ENCODE results near the gene NGB. TPM values are rescaled to one million over a fixed set of nuclear protein-coding genes. Genes with fewer than 3 reads are reported as not detected.

NGB gene
- total RNA-seq, 2 donors from 2014 or later, result not detected

DNA sequence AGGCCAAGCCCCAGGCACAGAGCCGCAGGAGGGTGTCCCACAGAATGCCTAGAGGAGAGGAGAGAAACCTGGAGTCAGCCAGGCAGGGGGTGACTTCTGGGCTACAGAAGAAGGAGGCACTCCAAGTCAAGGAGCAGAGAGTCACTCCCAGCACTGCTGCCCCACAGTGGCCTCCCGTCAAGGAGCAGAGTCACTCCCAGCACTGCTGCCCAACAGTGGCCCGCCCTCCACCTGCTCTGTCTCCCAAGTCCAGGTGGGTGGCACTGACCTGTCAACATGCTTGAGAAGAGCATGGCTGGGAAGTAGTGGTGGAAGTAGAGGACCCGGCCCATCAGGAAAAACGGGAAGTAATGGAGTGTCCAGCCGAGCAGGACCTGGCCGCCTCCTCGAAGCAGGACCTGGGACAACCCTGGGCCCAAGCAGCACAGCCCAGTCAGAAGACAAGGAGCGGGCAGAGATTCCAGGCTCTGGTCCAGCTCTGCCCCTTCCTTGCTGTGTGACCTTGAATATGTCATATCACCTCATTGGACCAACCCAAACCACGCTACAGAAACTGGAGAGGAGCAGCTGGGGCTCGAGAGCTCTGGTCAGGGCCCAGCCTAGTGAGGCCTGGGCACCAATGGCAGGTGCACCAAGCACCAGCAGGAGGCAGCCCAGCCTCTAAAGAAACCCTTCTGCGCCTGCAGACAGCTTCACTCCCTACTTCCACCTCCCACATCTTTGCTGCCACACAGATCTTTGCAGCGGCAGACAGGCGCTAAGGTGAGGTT is 7.6 kb upstream of the NGB start:
- peaks cover 13% of the 10 kb centered on the region for H3K36me3 Mint-ChIP-seq (ENCODE audit: low read depth)
- H3K4me3 Mint-ChIP-seq, result no peak overlapping the region
- no peaks in the 10 kb centered on the region for H3K27me3 Mint-ChIP-seq
- H3K4me1 Mint-ChIP-seq, result no peaks in the 10 kb centered on the region
- no peaks in the 10 kb centered on the region for H3K9me3 Mint-ChIP-seq
- H3K27ac Mint-ChIP-seq, result no peak overlapping the region
- ATAC-seq (replicated peaks), result no peak

- Mint-ChIP-seq H3K27ac (no peak overlapping the region), H3K4me1 (no peaks in the 10 kb centered on the region), H3K9me3 (no peaks in the 10 kb centered on the region), H3K4me3 (no peak overlapping the region), H3K27me3 (peaks cover 4% of the 10 kb centered on the region), H3K36me3 (ENCODE audit: low read depth) (peaks cover 8% of the 10 kb centered on the region)
- no peak for ATAC-seq (replicated peaks)
These were observed 6.0 kb upstream of the NGB start for GRCh38 chr14:77276959-77277358.

DNA sequence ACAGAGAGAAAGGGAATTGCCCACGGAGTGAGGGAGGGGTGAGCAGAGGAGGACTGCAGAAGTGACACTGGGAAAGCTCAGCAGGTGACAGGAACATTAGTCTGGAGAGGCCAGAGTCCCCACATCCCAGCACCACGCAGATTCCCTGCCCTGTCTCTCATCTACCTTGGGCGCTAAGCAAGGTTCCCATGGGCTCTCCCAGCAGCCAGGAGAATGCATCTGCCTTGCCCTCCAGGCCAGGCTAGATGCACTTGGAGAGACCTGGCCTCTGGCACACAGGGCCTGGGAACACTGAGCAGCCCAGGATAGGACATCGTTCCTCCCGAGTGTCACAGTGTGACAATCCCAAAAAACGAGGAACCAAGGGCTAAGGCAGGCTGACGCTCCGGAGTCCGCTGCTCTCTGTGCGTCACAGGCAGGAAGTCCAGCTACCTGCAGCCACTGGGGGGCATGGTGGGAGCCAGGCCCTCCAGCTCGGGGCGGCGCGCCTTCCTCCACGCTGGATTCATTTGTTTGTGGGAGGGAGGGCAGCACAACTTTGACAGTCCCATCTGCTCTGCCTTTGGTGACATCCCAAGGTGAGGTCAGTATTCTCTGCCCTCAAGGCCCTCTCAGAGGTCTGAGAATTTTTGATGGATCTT is 5.4 kb upstream of the NGB start:
- Mint-ChIP-seq H3K27ac (no peak overlapping the region), H3K4me1 (no peaks in the 10 kb centered on the region), H3K36me3 (ENCODE audit: low read depth) (peaks cover 8% of the 10 kb centered on the region), H3K4me3 (no peak overlapping the region), H3K9me3 (no peaks in the 10 kb centered on the region), H3K27me3 (peaks cover 8% of the 10 kb centered on the region)
- no peak for ATAC-seq (replicated peaks)

DNA sequence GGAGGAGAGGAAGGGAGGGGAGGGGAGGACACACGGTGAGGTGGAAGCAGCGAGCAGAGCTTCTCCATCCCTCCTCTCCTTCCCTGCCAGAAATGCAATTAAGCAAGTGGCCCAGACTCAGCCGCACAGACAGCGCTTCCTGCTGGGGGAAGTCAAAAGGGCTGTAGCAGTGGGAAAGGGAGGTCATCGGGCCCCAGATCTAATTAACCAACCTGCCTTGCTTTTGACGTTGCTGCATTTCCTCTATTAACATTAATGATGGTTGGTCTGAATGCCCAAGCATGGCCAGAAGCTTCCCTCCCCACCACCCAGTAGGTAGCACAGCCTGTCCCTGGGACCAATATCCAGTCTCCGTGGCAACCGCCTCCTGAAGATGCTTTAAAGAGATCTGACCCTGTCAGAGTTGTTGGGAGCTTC is 4.6 kb upstream of the NGB start:
- ATAC-seq (replicated peaks), result no peak
- Mint-ChIP-seq H3K36me3 (ENCODE audit: low read depth) (peaks cover 8% of the 10 kb centered on the region), H3K9me3 (no peaks in the 10 kb centered on the region), H3K27ac (no peak overlapping the region), H3K27me3 (peaks cover 11% of the 10 kb centered on the region), H3K4me1 (no peaks in the 10 kb centered on the region), H3K4me3 (no peak overlapping the region)

GRCh38 chr14:77275041-77275580 is 4.1 kb upstream of the NGB start:
- no peaks in the 10 kb centered on the region for H3K9me3 Mint-ChIP-seq
- peaks cover 8% of the 10 kb centered on the region for H3K36me3 Mint-ChIP-seq (ENCODE audit: low read depth)
- no peak overlapping the region for H3K4me3 Mint-ChIP-seq
- ATAC-seq (replicated peaks), result no peak
- H3K4me1 Mint-ChIP-seq, result no peaks in the 10 kb centered on the region
- no peak overlapping the region for H3K27ac Mint-ChIP-seq
- H3K27me3 Mint-ChIP-seq, result peaks cover 12% of the 10 kb centered on the region

DNA sequence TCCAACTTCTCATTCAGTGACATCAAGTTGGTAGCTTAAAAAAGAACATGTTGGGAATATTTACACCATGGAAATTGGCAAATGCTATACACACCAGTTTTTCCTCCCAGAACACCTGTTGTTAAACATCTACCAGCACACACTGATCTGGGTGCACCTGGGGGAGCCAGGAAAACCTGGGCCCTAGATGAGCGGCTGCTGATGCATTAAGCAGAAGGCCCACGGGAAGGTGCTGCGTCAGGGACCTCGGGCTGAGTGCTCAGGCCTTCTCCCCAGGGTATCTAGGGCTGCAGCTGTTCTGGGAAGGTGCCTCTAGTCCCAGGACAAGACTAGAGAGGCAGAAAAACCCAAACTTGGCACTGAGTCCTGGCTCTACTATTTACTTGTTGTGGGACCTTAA is 2.8 kb upstream of the NGB start:
- H3K4me1 Mint-ChIP-seq, result no peaks in the 10 kb centered on the region
- H3K9me3 Mint-ChIP-seq, result no peaks in the 10 kb centered on the region
- H3K27me3 Mint-ChIP-seq, result peaks cover 19% of the 10 kb centered on the region
- H3K36me3 Mint-ChIP-seq (ENCODE audit: low read depth), result no peaks in the 10 kb centered on the region
- H3K4me3 Mint-ChIP-seq, result no peak overlapping the region
- no peak for ATAC-seq (replicated peaks)
- no peak overlapping the region for H3K27ac Mint-ChIP-seq

DNA sequence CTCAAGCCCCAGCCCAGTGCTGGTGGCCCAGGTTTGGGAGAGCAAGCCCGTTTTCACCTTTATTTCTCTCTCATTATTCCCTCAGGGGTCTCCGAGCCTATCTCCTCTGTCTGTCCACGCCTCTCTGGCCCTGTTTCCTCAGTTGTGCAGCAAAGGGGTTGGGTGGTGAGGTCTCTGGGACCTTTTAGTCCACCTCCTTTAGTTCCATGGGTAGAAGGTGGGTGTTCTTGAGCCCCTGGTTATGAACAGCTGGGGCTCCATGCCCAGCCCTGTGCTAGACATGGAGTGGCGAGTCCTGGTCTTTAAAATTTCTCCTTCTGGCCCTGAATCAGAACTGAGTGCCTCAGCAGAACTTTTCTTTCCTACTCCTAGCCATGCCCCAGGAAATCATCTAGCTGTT is 1.3 kb upstream of the NGB start:
- Mint-ChIP-seq H3K9me3 (peaks cover 4% of the 10 kb centered on the region), H3K4me3 (no peak overlapping the region), H3K27ac (no peak overlapping the region), H3K4me1 (no peaks in the 10 kb centered on the region), H3K36me3 (ENCODE audit: low read depth) (no peaks in the 10 kb centered on the region), H3K27me3 (peaks cover 28% of the 10 kb centered on the region)
- no peak for ATAC-seq (replicated peaks)

GRCh38 chr14:77270361-77271112 is 469 bp downstream of the NGB start:
- H3K4me3 Mint-ChIP-seq, result no peak overlapping the region
- ATAC-seq (replicated peaks), result no peak
- no peaks in the 10 kb centered on the region for H3K36me3 Mint-ChIP-seq (ENCODE audit: low read depth)
- no peak overlapping the region for H3K27ac Mint-ChIP-seq
- H3K4me1 Mint-ChIP-seq, result no peaks in the 10 kb centered on the region
- H3K9me3 Mint-ChIP-seq, result peaks cover 4% of the 10 kb centered on the region
- H3K27me3 Mint-ChIP-seq, result peaks cover 28% of the 10 kb centered on the region

DNA sequence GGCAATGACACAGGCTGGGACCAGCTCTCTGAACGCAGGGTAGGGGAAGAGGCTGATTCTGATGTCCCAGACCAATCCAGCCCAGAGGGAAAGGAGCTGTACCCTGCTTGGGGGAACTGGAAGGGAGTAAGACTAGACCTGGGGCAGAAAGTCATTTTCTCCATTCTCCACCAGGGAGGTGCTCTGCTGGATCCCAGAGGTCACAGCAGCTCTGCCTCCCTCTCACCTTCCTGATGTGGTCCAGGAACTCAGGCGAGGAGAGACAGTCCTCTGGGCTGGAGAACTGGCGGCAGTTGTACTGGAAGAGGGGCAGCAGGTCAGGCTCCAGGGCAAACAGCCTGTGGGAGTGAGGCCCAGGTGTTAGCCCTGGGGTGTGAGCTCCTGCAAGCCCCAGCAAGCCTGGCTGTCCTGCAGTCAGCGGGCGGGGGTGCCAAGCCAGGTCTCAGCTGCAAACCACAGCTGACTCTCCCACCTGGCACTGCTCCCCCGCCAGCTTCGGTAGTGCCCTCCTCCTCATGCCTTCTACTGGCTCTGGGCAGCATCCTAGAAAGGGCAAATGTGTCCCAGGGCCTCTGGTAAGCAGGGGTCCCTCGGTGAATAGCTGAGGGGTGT is 1.9 kb downstream of the NGB start:
- no peaks in the 10 kb centered on the region for H3K36me3 Mint-ChIP-seq (ENCODE audit: low read depth)
- peaks cover 4% of the 10 kb centered on the region for H3K9me3 Mint-ChIP-seq
- no peak overlapping the region for H3K4me3 Mint-ChIP-seq
- ATAC-seq (replicated peaks), result no peak
- no peak overlapping the region for H3K27ac Mint-ChIP-seq
- H3K4me1 Mint-ChIP-seq, result no peaks in the 10 kb centered on the region
- peaks cover 32% of the 10 kb centered on the region for H3K27me3 Mint-ChIP-seq

DNA sequence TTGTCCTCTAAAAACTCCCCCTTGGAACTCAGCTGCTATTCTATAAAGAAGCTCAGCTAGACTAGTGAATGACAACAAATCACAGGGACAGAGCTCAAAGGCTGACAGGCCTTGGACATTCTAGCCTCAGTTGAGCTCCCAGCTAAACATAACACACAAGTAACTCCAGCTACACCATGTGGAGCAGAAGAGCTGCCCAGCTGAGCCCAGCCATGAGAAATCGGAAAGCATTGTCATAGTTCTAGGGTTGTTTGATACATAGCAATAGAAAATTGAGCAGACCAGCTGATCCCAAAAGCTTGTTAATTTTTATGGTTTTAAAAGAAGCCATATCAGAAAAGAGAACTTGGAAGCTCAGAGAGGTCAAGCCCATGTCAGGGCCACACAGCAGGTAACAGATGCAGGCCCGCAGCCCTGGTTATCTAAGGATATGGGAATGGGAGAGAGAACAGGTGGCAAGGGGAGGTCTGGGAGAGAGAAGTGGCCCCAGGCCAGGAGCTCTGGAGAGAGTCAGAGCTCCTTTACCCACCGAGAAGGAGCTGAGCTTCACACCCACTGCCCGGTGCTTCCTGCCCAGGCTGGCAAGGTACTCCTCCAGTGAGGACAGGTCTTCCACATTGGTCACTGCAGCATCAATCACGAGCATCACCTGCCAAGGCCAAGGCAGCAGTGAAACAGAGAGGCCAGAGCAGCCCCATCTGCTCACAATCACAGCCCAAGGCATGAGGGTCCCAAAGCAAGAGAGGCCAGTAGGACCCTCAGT is 2.9 kb downstream of the NGB start:
- H3K4me3 Mint-ChIP-seq, result no peak overlapping the region
- H3K4me1 Mint-ChIP-seq, result no peaks in the 10 kb centered on the region
- no peak for ATAC-seq (replicated peaks)
- peaks cover 4% of the 10 kb centered on the region for H3K9me3 Mint-ChIP-seq
- H3K27me3 Mint-ChIP-seq, result peaks cover 34% of the 10 kb centered on the region
- H3K27ac Mint-ChIP-seq, result no peak overlapping the region
- H3K36me3 Mint-ChIP-seq (ENCODE audit: low read depth), result no peaks in the 10 kb centered on the region

DNA sequence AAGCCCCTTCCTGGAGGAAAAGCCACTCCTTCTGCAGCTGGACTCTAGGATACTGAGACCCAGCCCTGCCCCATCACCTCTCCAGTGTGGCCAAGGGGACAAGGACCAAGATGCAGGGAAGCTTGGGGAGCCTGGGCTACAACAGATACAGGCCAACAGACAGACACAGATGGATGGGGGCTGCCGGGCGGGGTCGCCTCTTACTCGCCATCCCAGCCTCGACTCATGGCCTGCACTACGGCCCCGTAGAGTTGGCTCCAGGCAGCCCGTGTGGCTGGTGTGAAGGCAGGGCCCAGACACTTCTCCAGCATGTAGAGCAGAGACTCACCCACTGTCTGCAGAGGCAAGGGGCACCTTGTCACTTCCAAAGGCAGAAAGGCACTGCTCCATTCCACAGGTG is 4.7 kb downstream of the NGB start:
- Mint-ChIP-seq H3K9me3 (peaks cover 4% of the 10 kb centered on the region), H3K4me1 (no peaks in the 10 kb centered on the region), H3K27me3 (peaks cover 35% of the 10 kb centered on the region), H3K4me3 (no peak overlapping the region), H3K27ac (no peak overlapping the region), H3K36me3 (ENCODE audit: low read depth) (no peaks in the 10 kb centered on the region)
- ATAC-seq (replicated peaks), result no peak

- Mint-ChIP-seq H3K36me3 (ENCODE audit: low read depth) (no peaks in the 10 kb centered on the region), H3K9me3 (peaks cover 4% of the 10 kb centered on the region), H3K4me3 (no peak overlapping the region), H3K27me3 (peaks cover 35% of the 10 kb centered on the region), H3K4me1 (no peaks in the 10 kb centered on the region), H3K27ac (no peak overlapping the region)
- no peak for ATAC-seq (replicated peaks)
These were observed 5.3 kb downstream of the NGB start for GRCh38 chr14:77265561-77266335.

GRCh38 chr14:77265187-77265515 is 5.9 kb downstream of the NGB start:
- Mint-ChIP-seq H3K27me3 (peaks cover 34% of the 10 kb centered on the region), H3K9me3 (peaks cover 4% of the 10 kb centered on the region), H3K27ac (no peak overlapping the region), H3K4me3 (no peak overlapping the region), H3K36me3 (ENCODE audit: low read depth) (no peaks in the 10 kb centered on the region), H3K4me1 (no peaks in the 10 kb centered on the region)
- ATAC-seq (replicated peaks), result no peak
